Fibroblast of lung (primary cell): ENCODE measurements around the gene KCNMA1.

Experiments used
- EZH2 ChIP-seq: IDR thresholded peaks from 2 replicates; pipeline ENCODE4 v1.5.1; 2012; ENCODE audit warnings: low read length, control low read depth, mild to moderate bottlenecking; ENCODE audit errors: missing control alignments
- TF ChIP-seq, protein P1 (sequence below), 2 donors: IDR thresholded peaks in 1 of 2; conservative IDR thresholded peaks in 1 of 2; 1 replicate in 1 of 2; 2 replicates in 1 of 2; pipeline ENCODE4 v1.5.1; 2011 to 2012; ENCODE audit warnings: low read length in 2 of 2, control low read depth in 1 of 2, inconsistent platforms in 1 of 2, low read depth in 1 of 2, mild to moderate bottlenecking in 1 of 2

DNA sequence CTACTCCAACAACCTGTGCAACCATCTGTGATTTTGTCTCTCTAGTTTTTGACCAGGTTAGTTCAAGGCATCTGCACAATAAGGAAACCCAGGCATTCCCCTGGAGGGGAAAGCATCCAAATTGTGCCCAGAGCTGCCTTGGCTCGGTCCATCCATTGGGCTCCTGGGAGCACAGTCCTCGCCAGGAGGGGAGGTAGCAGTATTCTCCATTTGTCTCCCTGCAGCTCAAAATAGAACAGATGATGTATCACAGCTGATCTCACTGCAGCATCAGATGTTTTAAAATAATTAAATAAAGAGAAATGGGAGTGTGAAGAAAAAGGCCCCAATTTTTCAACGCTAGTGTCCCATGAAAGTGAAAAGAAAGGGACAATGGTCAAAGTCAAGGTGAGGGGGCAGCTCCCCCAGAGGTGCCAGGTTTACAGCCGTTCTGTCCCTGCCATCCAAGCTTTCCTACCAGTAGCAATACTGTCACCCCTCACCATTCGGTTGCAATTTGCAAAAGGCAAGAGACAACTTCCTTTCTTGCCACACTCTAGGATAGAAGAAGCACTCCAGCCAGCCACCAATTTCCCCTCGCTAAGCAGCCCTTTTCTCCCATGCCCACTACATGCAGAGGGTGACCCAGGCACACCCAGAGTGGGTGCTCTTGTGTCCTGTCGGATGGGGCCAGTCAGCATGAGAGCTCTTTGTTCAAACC, 43.7 kb downstream of the KCNMA1 start:
- TF ChIP-seq, protein P1, sequence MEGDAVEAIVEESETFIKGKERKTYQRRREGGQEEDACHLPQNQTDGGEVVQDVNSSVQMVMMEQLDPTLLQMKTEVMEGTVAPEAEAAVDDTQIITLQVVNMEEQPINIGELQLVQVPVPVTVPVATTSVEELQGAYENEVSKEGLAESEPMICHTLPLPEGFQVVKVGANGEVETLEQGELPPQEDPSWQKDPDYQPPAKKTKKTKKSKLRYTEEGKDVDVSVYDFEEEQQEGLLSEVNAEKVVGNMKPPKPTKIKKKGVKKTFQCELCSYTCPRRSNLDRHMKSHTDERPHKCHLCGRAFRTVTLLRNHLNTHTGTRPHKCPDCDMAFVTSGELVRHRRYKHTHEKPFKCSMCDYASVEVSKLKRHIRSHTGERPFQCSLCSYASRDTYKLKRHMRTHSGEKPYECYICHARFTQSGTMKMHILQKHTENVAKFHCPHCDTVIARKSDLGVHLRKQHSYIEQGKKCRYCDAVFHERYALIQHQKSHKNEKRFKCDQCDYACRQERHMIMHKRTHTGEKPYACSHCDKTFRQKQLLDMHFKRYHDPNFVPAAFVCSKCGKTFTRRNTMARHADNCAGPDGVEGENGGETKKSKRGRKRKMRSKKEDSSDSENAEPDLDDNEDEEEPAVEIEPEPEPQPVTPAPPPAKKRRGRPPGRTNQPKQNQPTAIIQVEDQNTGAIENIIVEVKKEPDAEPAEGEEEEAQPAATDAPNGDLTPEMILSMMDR (conservative IDR thresholded peaks at IDR 0.05 in 1 of 2, IDR thresholded peaks at IDR 0.05 in 1 of 2; ENCODE audit: low read depth in 1 of 2, low read length in 2 of 2): no peak
- TF ChIP-seq EZH2: no peak
